WI38 (cell line): ENCODE measurements around the gene FHAD1.
A peak's percentile ranks its signal among the peaks of the same experiment; 100 is the strongest.

Experiments
- H3K4me3 ChIP-seq: 2 replicates; pipeline ENCODE4 v1.5.1; 2011; ENCODE audit warnings: low read depth, mild to moderate bottlenecking, control low read depth, low read length
- CTCF ChIP-seq: IDR thresholded peaks from 2 replicates; pipeline ENCODE4 v1.5.1; 2012; ENCODE audit warnings: low read depth, mild to moderate bottlenecking, control low read depth, low read length

The FHAD1 gene

GRCh38 chr1:15410884-15411245 is 163.8 kb downstream of the FHAD1 start:
- H3K4me3 ChIP-seq = peak overlapping the region; percentile 86
- TF ChIP-seq CTCF = no peak

GRCh38 chr1:15411593-15412137 is 164.6 kb downstream of the FHAD1 start:
- H3K4me3 ChIP-seq = peak overlapping the region; percentile 86
- TF ChIP-seq CTCF = no peak

- no peak for TF ChIP-seq CTCF
- no peak overlapping the region for H3K4me3 ChIP-seq
These were observed 165.3 kb downstream of the FHAD1 start for GRCh38 chr1:15412175-15412800.

GRCh38 chr1:15412843-15413242 is 165.8 kb downstream of the FHAD1 start:
- TF ChIP-seq CTCF = no peak
- no peak overlapping the region for H3K4me3 ChIP-seq

GRCh38 chr1:15413563-15414444 is 166.8 kb downstream of the FHAD1 start:
- TF ChIP-seq CTCF = no peak

GRCh38 chr1:15414445-15414983 is 167.5 kb downstream of the FHAD1 start:
- no peak overlapping the region for H3K4me3 ChIP-seq
- no peak for TF ChIP-seq CTCF

More at GRCh38 chr1:15413563-15414444, 166.8 kb downstream of the FHAD1 start:
- H3K4me3 ChIP-seq = no peak overlapping the region
